GM19351 (cell line): ENCODE results near the gene C1orf141.
"Not testable (repeated sequence)": the region's sequence is repeated elsewhere in the genome, so short reads cannot be mapped to it uniquely, and the experiment has no call there.

Experiments used
- ATAC-seq: cut with Tn5 transposase; IDR thresholded peaks from one replicate; pipeline ENCODE4 v1.9.1; 2021; ENCODE audit warnings: mild to moderate bottlenecking, moderate library complexity; ENCODE audit not compliant: unreplicated experiment

Gene C1orf141

DNA sequence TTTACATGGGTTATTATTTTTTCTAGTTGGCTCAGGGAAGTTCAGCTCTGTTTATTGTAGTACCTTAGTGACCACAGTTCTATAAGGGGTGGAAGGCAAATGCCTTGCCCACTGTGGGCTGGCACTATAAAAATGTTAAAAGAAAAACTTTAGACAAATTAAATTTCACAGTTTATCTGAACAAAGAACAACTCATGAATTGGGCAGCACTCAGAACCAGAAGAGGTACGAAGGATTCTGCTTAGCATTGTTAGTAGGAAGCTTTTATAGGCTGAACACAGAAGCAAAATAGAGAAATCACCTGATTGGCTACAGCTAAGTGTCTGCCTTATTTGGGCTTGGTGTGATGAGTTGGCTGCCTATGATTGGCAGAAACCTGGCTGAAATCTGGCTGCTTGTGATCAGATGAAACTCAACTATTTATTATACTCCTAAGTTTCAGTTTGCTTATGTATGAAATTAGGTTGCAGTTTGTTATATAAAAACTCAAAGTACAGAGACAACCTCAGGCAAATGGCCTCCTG, 45.0 kb downstream of the C1orf141 start:
- ATAC-seq = no peak

DNA sequence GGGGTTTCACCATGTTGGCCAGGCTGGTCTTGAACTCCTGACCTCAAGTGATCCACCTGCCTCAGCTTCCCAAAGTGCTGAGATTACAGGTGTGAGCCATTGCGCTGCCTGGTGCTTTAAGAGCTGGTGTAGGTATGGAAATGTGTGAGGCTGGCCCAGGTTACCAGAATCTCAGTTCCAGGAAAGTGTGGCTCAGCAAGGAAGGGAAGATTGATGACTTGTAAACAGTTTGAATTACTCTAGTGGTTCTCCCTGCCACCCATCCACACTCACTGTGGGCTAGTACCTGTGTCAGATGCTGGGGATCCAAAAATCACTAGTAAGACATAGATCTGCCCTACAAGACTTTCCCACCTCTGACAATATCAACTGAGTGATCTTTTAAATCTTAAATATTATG, 46.3 kb downstream of the C1orf141 start:
- ATAC-seq = no peak

DNA sequence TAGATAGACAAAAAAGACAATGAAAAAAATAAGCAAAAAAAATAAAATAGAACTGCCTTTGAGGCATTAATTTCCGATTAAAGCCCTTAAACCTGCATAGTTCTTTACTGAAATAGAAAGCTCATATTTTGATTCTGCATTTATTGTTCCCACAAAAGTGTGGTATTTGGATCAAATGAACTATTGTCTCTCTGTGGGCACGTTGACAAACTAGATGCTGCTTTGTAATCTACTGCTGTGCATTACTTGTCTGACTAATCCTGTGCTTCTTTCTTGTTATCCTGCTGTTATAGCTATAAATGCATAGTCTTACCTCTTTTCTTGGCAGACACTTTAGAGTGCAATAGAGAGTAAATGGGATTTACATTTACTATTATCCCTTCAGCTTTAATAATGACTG, 49.4 kb downstream of the C1orf141 start:
- ATAC-seq = no peak

DNA sequence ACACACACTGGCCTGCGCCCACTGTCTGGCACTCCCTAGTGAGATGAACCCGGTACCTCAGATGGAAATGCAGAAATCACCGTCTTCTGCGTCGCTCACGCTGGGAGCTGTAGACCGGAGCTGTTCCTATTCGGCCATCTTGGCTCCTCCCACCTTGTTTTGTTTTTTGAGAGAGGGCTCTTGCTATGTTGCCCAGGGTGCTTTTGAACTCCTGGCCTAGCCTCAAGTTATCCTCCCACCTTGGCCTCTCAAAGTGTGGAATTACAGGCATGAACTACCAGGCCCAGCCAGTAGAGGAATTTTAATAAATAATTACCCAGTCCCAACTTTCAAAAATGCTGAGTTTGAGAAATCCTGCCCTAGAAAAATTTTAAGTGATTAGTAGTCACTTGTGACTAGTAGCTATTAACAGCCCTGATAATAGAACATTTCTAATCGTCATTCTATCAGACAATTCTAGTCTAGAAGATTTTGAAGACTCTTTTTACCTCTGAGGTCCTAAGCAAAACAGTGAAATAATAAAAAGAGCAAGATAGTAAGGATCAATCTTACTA, 49.9 kb downstream of the C1orf141 start:
- no peak for ATAC-seq

DNA sequence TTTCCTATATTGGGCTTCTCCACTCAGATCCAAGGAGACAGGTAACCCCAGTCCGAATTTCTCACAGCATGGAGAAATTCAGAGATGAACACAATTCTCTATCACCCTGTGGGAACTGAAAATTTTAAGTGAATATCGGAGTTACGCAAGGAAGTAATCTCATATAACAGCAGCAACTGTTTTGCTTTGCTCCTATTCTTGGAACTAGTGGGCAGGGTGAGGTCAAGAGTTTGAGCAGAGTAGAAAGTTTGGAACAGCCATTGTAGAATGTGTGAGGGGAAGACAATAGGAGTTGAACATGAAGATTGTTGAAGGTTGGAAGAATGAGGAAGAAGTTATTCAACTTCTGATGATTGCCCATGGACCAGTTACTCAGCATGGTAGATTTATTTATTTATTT, 56.5 kb downstream of the C1orf141 start:
- ATAC-seq = no peak

DNA sequence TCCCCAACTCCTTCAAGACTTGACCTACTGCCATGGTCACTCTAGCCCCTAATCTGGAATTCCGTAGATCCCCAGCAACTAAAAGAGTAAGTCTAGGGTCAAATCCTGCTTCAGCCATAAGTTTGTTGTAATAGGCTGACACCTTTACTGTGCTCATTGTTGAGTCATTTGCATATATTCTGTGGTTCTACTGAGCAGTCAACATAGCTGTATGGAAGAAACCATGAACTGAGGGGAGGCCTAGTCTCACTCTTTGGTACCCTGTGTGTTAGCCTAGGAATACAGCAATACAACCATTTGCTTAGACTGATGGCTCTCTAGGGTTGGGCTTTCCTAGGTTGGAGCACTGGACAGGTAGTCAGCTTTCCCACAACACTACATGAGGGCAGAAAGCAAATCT, 57.2 kb downstream of the C1orf141 start:
- ATAC-seq = no peak

DNA sequence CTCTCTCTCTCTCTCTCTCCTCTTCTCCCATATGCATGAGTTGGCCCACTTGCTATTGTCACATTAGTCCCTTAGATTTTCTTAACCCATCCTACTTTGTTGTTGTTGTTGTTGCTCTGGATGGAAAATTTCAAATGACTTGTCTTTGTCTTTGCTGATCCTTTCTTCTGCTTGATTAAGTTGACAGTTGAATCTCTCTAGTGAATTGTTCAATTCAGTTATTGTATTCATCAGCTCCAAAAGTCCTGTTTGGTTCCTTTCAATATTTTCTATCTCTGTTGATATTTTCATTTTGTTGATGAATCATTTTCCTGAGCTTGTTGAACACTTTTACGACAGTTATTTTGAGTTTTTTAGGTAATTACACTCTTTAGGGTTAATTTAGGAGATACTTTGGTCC, 62.0 kb downstream of the C1orf141 start:
- no peak for ATAC-seq

DNA sequence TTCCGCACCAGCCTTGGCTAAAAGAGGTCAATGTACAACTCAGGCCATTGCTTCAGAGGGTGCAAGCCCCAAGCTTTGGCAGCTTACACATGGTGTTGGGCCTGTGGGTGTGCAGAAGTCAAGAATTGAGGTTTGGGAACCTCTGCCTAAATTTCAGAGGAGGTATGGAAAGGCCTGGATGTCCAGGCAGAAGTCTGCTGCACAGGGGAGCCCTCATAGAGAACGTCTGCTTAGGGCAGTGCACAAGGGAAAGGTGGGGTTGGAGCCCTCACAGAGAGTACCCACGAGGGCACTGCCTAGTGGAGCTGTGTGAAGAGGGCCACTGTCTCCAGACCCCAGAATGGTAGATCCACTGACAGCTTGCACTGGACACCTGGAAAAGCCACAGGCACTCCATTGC, 67.1 kb downstream of the C1orf141 start:
- ATAC-seq = not testable (repeated sequence)

DNA sequence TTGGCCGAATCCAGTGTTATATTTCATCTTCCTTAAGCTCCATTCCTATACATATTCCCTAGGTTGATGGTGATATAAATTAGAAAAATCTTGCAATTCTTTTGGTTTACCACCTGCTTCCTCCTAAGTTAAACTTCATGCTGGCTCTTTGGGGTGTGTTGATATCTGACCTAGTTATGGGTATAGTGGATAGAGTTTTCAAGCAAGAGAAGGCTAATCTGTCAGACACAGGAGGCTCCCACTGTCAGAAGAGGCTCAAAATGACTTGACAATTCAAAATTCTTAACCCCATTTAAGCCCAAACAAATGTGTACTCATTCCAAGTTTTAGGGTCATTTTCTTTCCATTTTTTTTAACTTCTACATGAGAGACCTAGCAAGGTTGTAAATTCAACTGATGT, 72.4 kb downstream of the C1orf141 start:
- no peak for ATAC-seq

DNA sequence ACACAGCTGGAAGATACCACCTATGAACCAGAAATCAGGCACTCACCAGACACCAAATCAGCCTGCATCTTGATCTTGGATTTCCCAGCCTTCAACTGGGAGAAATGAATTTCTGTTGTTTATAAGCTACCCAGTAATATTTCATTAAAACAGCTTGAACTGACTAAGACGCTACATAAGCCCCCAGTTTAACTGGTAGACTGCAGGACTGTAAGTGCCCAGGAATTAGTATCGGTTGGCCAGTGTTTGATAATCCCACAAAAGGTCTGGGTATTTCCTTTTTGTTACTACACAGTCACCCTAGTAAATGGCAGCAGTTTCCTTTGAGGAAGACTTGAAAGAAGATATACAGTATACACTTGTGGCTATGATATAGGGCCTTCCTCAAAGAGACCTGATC, 73.5 kb downstream of the C1orf141 start:
- no peak for ATAC-seq

DNA sequence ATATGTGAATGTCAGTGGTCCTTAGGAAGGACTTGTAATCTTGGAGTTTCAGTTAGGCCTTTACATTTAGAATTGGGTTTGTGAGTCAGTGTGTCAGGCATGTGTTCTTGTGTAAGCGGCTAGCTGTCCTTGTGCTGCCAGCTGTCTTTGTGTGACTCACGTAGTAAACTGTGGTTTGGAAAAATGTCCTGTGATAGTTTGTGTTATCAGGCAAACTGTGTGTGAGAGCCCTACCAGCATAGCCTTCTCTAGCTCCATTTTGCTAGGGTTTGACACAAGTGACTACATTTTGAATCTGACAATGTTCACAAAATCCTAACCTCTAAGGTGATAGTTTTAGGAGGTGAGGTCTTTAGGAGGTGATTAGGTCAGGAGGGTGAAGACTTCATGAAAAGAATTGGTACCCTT, 74.0 kb downstream of the C1orf141 start:
- no peak for ATAC-seq

DNA sequence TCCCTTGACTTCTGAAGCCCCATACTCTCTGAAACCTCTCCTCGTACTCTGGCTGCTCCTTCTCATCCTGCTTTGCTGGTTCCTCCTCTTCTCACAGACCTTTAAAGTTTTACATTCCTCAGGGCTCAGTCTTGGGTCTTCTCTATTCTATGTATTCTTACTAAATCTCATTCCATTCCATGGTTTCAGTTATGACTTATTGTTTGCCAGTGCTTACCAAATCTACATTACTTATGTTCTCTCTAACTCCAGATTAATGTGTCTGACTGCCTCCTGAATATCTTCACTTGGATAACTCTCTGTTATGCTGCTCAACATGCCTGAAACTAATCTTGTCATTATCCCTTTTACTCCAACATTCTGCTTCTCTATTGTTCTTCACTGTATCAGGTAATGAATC, 75.4 kb downstream of the C1orf141 start:
- no peak for ATAC-seq

DNA sequence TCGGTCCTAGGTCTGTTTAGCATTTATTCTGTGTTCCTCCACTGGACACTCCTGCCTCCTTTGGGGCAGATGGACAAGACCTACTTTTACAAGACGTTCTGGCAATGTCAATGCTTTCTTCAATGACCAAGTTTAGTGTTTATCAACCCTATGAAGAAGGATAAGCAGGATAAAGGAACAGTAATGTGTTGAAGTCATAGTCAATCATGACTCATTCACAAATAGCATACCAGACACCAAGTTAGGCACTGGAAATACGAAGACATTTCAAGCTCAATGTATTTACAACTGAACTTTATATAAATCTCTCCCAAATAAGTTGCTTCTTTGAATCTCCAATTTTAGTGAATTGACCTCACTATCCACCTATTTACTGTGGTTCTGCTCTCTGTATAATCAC, 76.0 kb downstream of the C1orf141 start:
- no peak for ATAC-seq

DNA sequence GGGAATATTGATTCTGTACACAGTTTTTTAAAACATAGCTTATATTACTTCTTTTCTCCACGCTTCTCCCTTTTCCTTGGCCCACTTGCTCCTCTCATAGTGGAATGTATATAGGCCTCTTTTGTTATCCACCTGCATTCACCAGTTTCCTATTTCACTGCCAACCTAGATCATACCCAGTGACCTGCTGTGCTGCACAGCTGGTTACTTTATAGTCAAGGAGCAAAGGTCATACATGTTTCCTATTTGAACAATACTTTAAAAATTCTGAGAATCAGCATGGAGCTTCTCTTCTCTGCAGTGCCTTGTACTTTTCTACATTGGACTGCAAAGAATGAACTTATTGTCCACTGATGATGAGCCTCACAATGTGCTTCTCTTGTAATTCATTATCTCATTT, 76.5 kb downstream of the C1orf141 start:
- no peak for ATAC-seq

DNA sequence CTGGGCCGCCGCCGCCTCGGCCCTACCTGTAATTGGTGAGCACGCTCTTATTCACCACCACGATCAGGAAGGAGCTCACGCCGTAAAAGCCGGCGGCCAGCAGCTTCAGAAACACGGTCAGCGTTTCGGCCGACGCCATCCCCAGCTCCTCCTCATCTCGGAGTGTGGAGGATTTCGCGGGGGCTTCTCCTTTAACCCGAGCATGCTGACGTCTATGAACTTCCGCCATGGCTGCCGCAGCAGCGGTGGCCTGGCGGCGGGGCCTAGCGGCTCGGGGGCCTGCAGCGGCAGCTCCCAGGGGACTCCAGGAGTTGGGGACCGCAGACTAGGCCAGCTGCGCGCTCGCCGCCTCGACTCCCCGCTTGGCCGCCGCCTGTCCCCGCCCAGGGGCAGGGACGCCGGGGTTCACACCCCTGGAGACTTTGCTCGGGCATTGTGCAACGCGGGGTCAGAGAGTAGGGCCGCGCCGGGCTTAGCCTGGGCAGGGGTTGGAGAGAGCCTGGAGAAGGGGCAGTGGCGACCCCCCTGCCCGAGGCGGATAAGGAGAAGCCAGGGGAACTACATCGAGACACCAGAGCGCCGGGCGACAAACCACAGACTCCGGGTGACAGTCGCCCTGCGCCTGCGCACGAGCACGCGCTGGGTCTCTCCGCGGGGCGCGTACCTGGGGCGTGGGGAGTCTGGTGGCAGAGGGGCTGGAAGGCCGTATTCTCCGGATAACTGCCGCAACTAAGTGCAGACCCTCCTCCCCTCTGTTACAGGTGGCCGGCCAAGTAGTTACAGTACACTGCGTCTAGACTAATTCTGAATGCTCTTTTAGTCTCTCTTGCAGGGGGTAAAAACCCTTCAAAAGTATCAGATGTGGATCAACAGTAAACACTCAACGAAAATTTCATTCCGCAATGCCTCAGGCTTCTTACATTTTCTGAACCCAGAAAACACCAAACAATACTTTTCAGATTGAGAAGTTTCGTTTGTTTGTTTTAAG, 80.7 kb downstream of the C1orf141 start, which contains the start of gene SLC35D1:
Gene SLC35D1 (minus strand): TSS at position 364 of the 988 bp plus-strand sequence. CDS start 135 bp downstream, at position 229.
- ATAC-seq = peak; percentile 83

DNA sequence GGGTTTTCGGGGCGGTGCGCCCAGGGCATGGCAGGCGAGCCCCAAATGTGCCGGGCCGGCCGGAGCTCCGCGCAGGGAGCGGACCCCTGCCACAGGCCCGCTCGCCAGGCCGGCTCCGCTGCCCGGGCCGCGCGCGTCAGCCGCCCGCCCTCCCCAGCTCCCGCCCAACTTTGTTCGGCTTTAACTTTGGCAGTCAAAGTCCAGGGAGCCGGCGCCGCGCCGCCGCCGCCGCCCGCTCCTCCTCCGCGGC, 81.3 kb downstream of the C1orf141 start:
- ATAC-seq = peak; percentile 33

DNA sequence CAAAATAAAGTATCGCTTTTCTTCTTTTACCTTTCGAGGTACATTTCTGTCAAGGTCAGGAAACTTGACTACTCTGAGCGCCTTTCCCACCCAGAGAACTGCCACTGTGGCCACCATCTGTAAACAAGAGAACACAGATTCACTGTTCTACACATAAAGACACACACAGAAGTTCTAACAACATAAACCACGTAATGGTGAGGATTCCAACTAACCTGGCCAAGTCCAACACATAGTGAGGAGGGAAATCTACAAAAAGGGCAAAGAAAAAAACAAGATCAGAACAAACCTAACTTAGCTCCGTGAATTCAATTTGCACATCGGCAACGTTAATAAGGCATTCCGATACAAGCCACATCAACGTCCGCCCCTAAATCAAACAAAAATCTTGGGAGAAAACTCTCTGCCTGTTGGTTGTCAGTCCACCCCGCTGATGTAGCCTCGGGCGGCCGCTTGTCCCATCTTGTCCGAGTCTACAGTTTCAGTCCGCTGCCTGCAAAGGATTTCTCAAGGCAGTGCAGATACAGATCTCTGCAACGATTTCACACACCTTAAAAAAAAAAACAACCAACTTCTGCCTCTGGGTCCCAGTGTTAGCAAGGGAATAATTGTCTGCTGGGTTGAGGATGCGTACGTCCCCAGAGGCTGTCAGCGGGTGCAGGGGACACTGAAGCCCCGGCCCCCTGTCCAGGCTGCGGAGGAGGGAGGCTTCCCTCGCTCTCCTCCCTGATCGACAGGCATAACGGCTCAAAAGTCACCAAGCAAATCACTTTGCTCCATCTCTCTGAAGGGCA, 81.8 kb downstream of the C1orf141 start:
- peak; percentile 13 for ATAC-seq

DNA sequence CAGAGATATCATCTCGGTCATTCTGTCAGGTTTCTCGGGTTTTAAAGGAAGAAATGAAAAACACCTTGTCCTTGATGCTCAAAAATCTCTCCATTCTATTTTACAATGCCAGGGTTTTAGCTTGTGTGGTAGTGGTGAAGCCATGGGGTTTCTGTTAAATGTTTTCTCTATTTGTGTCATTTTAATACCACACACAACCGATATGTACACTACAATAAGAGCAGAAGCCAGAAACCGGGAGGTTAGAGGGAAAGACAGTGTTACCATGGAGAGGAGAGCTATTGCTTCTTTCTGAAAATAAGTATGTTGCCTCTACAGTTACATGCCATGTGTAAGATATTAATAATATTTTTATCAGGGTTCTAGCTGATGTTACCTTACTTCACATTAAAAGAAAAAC, 83.6 kb downstream of the C1orf141 start:
- no peak for ATAC-seq

DNA sequence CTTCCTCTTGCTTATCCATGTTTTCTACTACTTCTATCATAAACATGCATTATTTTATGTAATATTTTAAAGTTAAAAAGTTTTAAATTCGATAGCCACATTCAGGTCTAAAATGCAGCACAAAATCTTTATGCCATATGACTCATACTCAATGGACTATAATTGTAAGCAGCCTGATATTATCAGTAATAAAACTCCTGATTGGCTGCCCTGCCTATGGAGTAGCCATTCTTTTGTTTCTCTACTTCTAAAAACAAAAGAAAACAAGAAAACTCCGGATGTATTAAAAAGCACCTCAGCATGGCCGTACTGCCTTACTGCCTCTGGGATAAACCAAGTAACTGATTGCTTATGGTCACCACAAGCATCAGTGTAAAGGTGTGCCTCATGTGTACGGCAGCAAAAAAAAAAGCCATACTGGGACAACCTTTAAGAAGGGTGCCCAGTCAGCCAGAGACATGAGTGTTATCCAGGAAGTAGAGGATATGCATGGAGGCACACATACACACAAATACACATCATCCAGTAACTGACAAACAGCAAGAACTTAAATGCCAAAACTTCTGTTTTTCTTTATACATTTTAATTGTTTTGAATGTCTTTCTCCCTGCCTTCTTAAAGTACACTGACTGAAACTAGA, 90.0 kb downstream of the C1orf141 start:
- no peak for ATAC-seq

DNA sequence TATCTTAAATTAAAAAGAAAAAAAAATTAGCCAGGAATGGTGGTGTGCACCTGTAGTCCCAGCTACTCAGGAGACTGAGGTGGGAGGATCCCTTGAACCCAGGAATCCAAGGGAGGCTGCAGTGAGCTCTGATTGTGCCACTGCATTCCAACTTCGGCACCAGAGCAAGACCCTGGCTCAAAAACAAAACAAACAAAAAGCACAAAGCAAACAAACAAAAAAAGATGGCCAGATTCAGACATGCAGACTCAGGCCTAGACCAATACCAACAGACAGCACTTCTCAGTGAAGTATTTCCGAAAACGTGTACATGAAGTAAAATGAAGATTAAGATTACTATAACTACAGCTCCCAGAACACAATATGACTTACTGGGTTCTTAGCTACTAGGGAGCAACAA, 91.4 kb downstream of the C1orf141 start:
- ATAC-seq = no peak
